Measurements from ENCODE around the gene TBC1D22A. TPM values are rescaled to one million over a fixed set of nuclear protein-coding genes. Genes with fewer than 3 reads are reported as not detected.

TBC1D22A gene
- total and polyA plus RNA-seq, 4 donors, result 4.1 to 12.4 (median 8.4) TPM

DNA sequence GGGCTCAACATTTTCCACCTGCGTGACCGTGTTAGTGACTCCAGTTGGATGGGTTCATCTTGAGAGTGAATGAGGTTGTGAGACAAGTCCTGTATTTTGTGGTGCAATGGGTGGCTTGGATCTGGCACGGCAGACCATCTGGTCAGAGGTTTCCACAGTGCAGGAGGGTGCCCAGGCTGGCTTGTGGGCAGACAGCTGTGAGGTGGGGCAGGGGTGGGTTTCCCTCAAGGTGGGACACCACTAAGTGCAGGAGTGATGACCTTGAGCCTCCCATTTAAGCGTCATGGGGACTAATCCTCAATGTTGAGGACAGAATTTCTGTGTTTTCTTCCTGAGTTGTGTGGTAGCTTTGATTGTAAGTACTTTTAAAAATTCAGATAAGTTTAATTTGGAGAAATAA lies 220.6 kb downstream of the TBC1D22A start:
- no peaks in the 10 kb centered on the region for H3K9me3 ChIP-seq (ENCODE audit: control insufficient read depth in 4 of 4, low read length in 3 of 4)
- no peak for DNase-seq (ENCODE audit: low spot score)
- WGBS, result 99% methylated on average over 4 of the region's 4 CpGs

GRCh38 chr22:46984751-46985506 lies 222.5 kb downstream of the TBC1D22A start:
- H3K27ac ChIP-seq (ENCODE audit: low read depth in 1 of 2, low read length in 2 of 2), result no peak overlapping the region
- DNase-seq (ENCODE audit: low spot score), result no peak

More for the DNA sequence above, 220.6 kb downstream of the TBC1D22A start:
- no peak overlapping the region for H3K27ac ChIP-seq (ENCODE audit: low read depth in 1 of 2, low read length in 2 of 2)
- H3K9ac ChIP-seq (ENCODE audit: low read depth in 1 of 2, low read length in 2 of 2), result no peak overlapping the region
- H3K4me3 ChIP-seq (ENCODE audit: low read depth in 1 of 3, low read length in 3 of 3), result no peak overlapping the region
- TF ChIP-seq YY1 (IDR thresholded peaks at IDR 0.05) (no peak), NR2F2 (IDR thresholded peaks at IDR 0.05) (no peak)
- no peaks in the 10 kb centered on the region for H3K27me3 ChIP-seq (ENCODE audit: control insufficient read depth in 4 of 4, insufficient read depth in 4 of 4, low read length in 3 of 4)
- peaks cover 0 to 3% (median 0%) of the 10 kb centered on the region in 4 donors for H3K4me1 ChIP-seq (ENCODE audit: control insufficient read depth in 4 of 4, insufficient read depth in 4 of 4, low read length in 3 of 4)
- H3K36me3 ChIP-seq (ENCODE audit: control insufficient read depth in 4 of 4, insufficient read depth in 3 of 4, low read depth in 1 of 4, low read length in 3 of 4), result peaks cover 0 to 10% (median 2%) of the 10 kb centered on the region in 4 donors

More at GRCh38 chr22:46984751-46985506, 222.5 kb downstream of the TBC1D22A start:
- Histone ChIP-seq H3K36me3 (ENCODE audit: control insufficient read depth in 4 of 4, insufficient read depth in 3 of 4, low read depth in 1 of 4, low read length in 3 of 4) (peaks cover 0 to 2% (median 0%) of the 10 kb centered on the region in 4 donors), H3K9ac (ENCODE audit: low read depth in 1 of 2, low read length in 2 of 2) (no peak overlapping the region), H3K4me1 (ENCODE audit: control insufficient read depth in 4 of 4, insufficient read depth in 4 of 4, low read length in 3 of 4) (peaks cover 0 to 3% (median 0%) of the 10 kb centered on the region in 4 donors), H3K27me3 (ENCODE audit: control insufficient read depth in 4 of 4, insufficient read depth in 4 of 4, low read length in 3 of 4) (no peaks in the 10 kb centered on the region), H3K4me3 (ENCODE audit: low read depth in 1 of 3, low read length in 3 of 3) (no peak overlapping the region), H3K9me3 (ENCODE audit: control insufficient read depth in 4 of 4, low read length in 3 of 4) (no peaks in the 10 kb centered on the region)
- WGBS, result 90% methylated on average over 16 of the region's 16 CpGs
- TF ChIP-seq ATF3 (IDR thresholded peaks at IDR 0.05) (no peak), CTCF (IDR thresholded peaks at IDR 0.05; ENCODE audit: low read depth, low read length, missing input control) (no peak), MAX (IDR thresholded peaks at IDR 0.05) (no peak), ZBTB33 (IDR thresholded peaks at IDR 0.05) (no peak), HNF4A (conservative IDR thresholded peaks at IDR 0.05) (no peak), EGR1 (IDR thresholded peaks at IDR 0.05; ENCODE audit: low read depth in 2 of 2) (no peak), RAD21 (IDR thresholded peaks at IDR 0.05) (no peak), FOXA2 (IDR thresholded peaks at IDR 0.05) (no peak), NR2F2 (IDR thresholded peaks at IDR 0.05) (no peak), RXRA (IDR thresholded peaks at IDR 0.05) (no peak), SP1 (IDR thresholded peaks at IDR 0.05) (no peak), TAF1 (conservative IDR thresholded peaks at IDR 0.05) (no peak), GABPA (IDR thresholded peaks at IDR 0.05 in 1 of 2, conservative IDR thresholded peaks at IDR 0.05 in 1 of 2) (no peak), REST (IDR thresholded peaks at IDR 0.05) (no peak), HNF4G (IDR thresholded peaks at IDR 0.05) (no peak), FOXA1 (IDR thresholded peaks at IDR 0.05) (no peak), YY1 (IDR thresholded peaks at IDR 0.05) (no peak), JUND (IDR thresholded peaks at IDR 0.05) (no peak)
